Retinal pigment epithelial cell (primary cell): Measurements from ENCODE around the gene SPATA46.

Source experiments
- DNase-seq: peaks from one replicate; pipeline ENCODE4 v3.0.0-alpha.2; 2010; ENCODE audit warnings: low read depth
- H3K4me3 ChIP-seq: 2 replicates; pipeline ENCODE4 v1.5.1; 2011; ENCODE audit warnings: mild to moderate bottlenecking, low read length, control low read depth, moderate library complexity
- TF ChIP-seq, protein P1 (sequence below): conservative IDR thresholded peaks from 2 replicates; pipeline ENCODE4 v1.5.1; 2011; ENCODE audit warnings: low read depth, low read length, control low read depth, inconsistent platforms

Gene SPATA46

GRCh38 chr1:162327788-162328165, 48.9 kb downstream of the SPATA46 start:
- H3K4me3 ChIP-seq, result no peak overlapping the region
- DNase-seq, result no peak
- TF ChIP-seq, protein P1, sequence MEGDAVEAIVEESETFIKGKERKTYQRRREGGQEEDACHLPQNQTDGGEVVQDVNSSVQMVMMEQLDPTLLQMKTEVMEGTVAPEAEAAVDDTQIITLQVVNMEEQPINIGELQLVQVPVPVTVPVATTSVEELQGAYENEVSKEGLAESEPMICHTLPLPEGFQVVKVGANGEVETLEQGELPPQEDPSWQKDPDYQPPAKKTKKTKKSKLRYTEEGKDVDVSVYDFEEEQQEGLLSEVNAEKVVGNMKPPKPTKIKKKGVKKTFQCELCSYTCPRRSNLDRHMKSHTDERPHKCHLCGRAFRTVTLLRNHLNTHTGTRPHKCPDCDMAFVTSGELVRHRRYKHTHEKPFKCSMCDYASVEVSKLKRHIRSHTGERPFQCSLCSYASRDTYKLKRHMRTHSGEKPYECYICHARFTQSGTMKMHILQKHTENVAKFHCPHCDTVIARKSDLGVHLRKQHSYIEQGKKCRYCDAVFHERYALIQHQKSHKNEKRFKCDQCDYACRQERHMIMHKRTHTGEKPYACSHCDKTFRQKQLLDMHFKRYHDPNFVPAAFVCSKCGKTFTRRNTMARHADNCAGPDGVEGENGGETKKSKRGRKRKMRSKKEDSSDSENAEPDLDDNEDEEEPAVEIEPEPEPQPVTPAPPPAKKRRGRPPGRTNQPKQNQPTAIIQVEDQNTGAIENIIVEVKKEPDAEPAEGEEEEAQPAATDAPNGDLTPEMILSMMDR, result no peak

DNA sequence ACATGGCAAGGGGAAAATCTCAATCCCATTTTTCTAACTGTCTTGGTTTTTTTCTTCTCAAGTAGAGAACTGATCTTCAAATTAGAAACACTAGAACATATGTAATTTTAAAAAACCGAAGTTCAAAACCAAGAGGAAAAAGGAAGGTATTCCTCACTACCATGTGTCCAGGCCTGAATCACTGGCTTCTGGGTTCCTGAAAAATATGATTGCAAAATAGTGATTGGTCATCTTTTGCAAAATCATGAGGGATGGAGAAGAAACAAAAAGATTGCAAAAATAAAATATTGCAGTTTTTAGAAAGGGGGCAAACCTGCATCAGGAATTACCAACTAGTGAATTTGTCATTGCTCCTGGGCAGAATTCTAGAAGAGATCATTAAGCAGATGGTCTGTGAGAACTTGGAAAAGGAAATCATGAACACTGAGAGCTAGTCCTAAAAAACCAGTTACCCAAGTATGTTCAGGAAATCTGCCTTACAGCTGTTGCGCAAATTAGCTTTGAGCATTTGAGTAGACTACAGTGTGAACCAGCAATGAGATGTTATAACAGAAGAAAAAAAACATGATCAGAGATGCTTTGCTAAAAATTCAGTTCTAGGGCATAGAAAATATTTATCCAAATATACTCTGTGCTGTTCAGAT, 49.4 kb downstream of the SPATA46 start:
- no peak overlapping the region for H3K4me3 ChIP-seq
- DNase-seq, result no peak
- TF ChIP-seq, protein P1, result no peak

DNA sequence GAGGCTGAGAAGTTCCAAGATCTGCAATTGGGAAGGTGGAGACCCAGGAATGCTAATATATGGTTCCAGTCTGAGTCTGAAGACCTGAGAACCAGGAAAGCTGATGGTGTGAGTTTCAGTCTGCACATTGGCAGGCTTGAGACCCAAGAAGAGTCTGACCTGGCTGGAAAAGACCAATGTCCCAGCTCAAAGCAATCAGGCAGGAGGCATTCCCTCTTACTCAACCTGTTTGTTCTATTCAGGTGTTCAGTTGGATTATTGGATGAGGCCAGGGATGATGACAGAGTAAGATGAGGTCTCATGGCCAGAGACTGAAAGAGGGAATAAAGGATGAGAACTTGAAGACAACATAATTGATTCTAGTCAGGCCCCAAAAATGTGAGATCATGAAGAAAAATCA, 50.1 kb downstream of the SPATA46 start:
- TF ChIP-seq, protein P1, result no peak
- DNase-seq, result no peak
- no peak overlapping the region for H3K4me3 ChIP-seq

- no peak overlapping the region for H3K4me3 ChIP-seq
- no peak for DNase-seq
- TF ChIP-seq, protein P1, result no peak
Observed at GRCh38 chr1:162324396-162324795, 52.3 kb downstream of the SPATA46 start.
